ENCODE data around the gene LY6G5B.

GRCh38 chr6:31710523-31711219 lies 40.9 kb downstream of the LY6G5B start:
- no peak for TF ChIP-seq EZH2 (IDR thresholded peaks at IDR 0.05; ENCODE audit: borderline replicate concordance, low read depth, low read length, severe bottlenecking)
- TF ChIP-seq POLR2AphosphoS5 (IDR thresholded peaks at IDR 0.05; ENCODE audit: insufficient read depth, low read depth, low read length): no peak
- no peak for TF ChIP-seq CTCF (IDR thresholded peaks at IDR 0.05; ENCODE audit: extremely low read depth in 1 of 2, insufficient read depth in 1 of 2, low read depth in 1 of 2, low read length in 2 of 2)
- no peak for TF ChIP-seq POLR2A (IDR thresholded peaks at IDR 0.05; ENCODE audit: low read depth, low read length)
- no peak for TF ChIP-seq MAX (IDR thresholded peaks at IDR 0.05; ENCODE audit: insufficient read depth, insufficient read length)
- TF ChIP-seq MYC (IDR thresholded peaks at IDR 0.05; ENCODE audit: low read depth, low read length): no peak
